Measurements from ENCODE around the gene CDKL4.
A peak's percentile ranks its signal among the peaks of the same experiment; 100 is the strongest.
"Not testable (repeated sequence)": the region's sequence is repeated elsewhere in the genome, so short reads cannot be mapped to it uniquely, and the experiment has no call there.

Gene CDKL4

GRCh38 chr2:39228413-39229209 is 15.2 kb downstream of the CDKL4 start:
- DNase-seq: no peak

- peak; percentile 71 for DNase-seq
Observed at GRCh38 chr2:39227628-39228412, 15.9 kb downstream of the CDKL4 start.

- no peak for DNase-seq
Observed at GRCh38 chr2:39225567-39225966, 18.2 kb downstream of the CDKL4 start.

- DNase-seq: no peak
Observed at GRCh38 chr2:39223909-39224308, 19.9 kb downstream of the CDKL4 start.

- DNase-seq: no peak
Observed at GRCh38 chr2:39221459-39221858, 22.3 kb downstream of the CDKL4 start.

- no peak for DNase-seq
Observed at GRCh38 chr2:39220136-39220535, 23.6 kb downstream of the CDKL4 start.

- DNase-seq: no peak
Observed at GRCh38 chr2:39218391-39218790, 25.4 kb downstream of the CDKL4 start.

GRCh38 chr2:39217192-39217550 is 26.6 kb downstream of the CDKL4 start:
- no peak for DNase-seq

- no peak for DNase-seq
Observed at GRCh38 chr2:39216346-39217191, 27.2 kb downstream of the CDKL4 start.

- no peak for DNase-seq
Observed at GRCh38 chr2:39215545-39215944, 28.2 kb downstream of the CDKL4 start.

GRCh38 chr2:39213015-39213414 is 30.8 kb downstream of the CDKL4 start:
- DNase-seq: no peak

- DNase-seq: no peak
Observed at GRCh38 chr2:39210846-39211245, 32.9 kb downstream of the CDKL4 start.

GRCh38 chr2:39203382-39203781 is 40.4 kb downstream of the CDKL4 start:
- no peak for DNase-seq

- peak; percentile 10 for DNase-seq
Observed at GRCh38 chr2:39202639-39203369, 41.0 kb downstream of the CDKL4 start.

GRCh38 chr2:39197003-39197402 is 46.8 kb downstream of the CDKL4 start:
- DNase-seq: not testable (repeated sequence)

- DNase-seq: no peak
Observed at GRCh38 chr2:39194686-39195085, 49.1 kb downstream of the CDKL4 start.

GRCh38 chr2:39188960-39189494 is 54.7 kb downstream of the CDKL4 start:
- DNase-seq: no peak

- DNase-seq: no peak
Observed at GRCh38 chr2:39183673-39184072, 60.1 kb downstream of the CDKL4 start.

- DNase-seq: no peak
Observed at GRCh38 chr2:39181297-39181696, 62.5 kb downstream of the CDKL4 start.

- DNase-seq: no peak
Observed at GRCh38 chr2:39179974-39180960, 63.5 kb downstream of the CDKL4 start.

GRCh38 chr2:39178756-39179155 is 65.0 kb downstream of the CDKL4 start:
- no peak for DNase-seq

All from COR-L47 (cell line).